Keratinocyte (primary cell): ENCODE results near the gene SMO. TPM values are rescaled to one million over a fixed set of nuclear protein-coding genes. Genes with fewer than 3 reads are reported as not detected.

Experiments
- DNase-seq: peaks from one replicate; pipeline ENCODE4 v3.0.0-alpha.2; 2011; ENCODE audit warnings: low read depth, missing footprints, low spot score
- FAIRE-seq: peaks from 2 replicates; lab custom pipeline; 2011; peaks lifted over from hg19 to GRCh38; lab: Jason Lieb, UNC
- H2AFZ ChIP-seq: 2 replicates; pipeline ENCODE4 v1.6.0; 2012; ENCODE audit warnings: low read length, control low read depth, inconsistent platforms; ENCODE audit not compliant: control insufficient read depth
- H3K27ac ChIP-seq: 2 replicates; pipeline ENCODE4 v1.5.1; 2011; ENCODE audit warnings: low read length; ENCODE audit not compliant: control insufficient read depth, insufficient read depth
- H3K27me3 ChIP-seq: 3 replicates; pipeline ENCODE4 v1.6.0; 2011; ENCODE audit warnings: low read length; ENCODE audit not compliant: control insufficient read depth, insufficient read depth; ENCODE audit errors: extremely low read depth
- H3K36me3 ChIP-seq, 2 experiments: 2 replicates in 1 of 2; 3 replicates in 1 of 2; pipeline ENCODE4 v1.5.1; 2011; ENCODE audit warnings: low read length in 2 of 2, mild to moderate bottlenecking in 1 of 2; ENCODE audit not compliant: control insufficient read depth in 2 of 2, insufficient read depth in 2 of 2; ENCODE audit errors: extremely low read depth in 1 of 2
- H3K4me1 ChIP-seq: 3 replicates; pipeline ENCODE4 v1.5.1; 2011; ENCODE audit warnings: low read length; ENCODE audit not compliant: control insufficient read depth, insufficient read depth; ENCODE audit errors: extremely low read depth
- H3K4me2 ChIP-seq: 3 replicates; pipeline ENCODE4 v1.6.0; 2011; ENCODE audit warnings: low read depth, low read length; ENCODE audit not compliant: control insufficient read depth, insufficient read depth; ENCODE audit errors: extremely low read depth
- H3K4me3 ChIP-seq, 3 experiments: fragments of 200-600 bp in 1 of 3; sonication (generic) in 1 of 3; 2 replicates in 2 of 3; 3 replicates in 1 of 3; pipeline ENCODE4 v1.5.1; 2011 to 2016; ENCODE audit warnings: low read length in 3 of 3, mild to moderate bottlenecking in 3 of 3, control low read depth in 2 of 3, inconsistent platforms in 1 of 3, low read depth in 1 of 3, mixed read lengths in 1 of 3, mixed run types in 1 of 3, moderate library complexity in 1 of 3; ENCODE audit not compliant: control insufficient read depth in 2 of 3, insufficient read depth in 2 of 3; ENCODE audit errors: extremely low read depth in 1 of 3
- H3K79me2 ChIP-seq: 2 replicates; pipeline ENCODE4 v1.6.0; 2012; ENCODE audit warnings: low read length; ENCODE audit not compliant: control insufficient read depth, insufficient read depth
- H3K9ac ChIP-seq: 3 replicates; pipeline ENCODE4 v1.6.0; 2011; ENCODE audit warnings: low read length; ENCODE audit not compliant: control insufficient read depth, insufficient read depth; ENCODE audit errors: extremely low read depth
- H3K9me1 ChIP-seq: 3 replicates; pipeline ENCODE4 v1.6.0; 2011; ENCODE audit warnings: low read length; ENCODE audit not compliant: control insufficient read depth, insufficient read depth; ENCODE audit errors: extremely low read depth
- H3K9me3 ChIP-seq: 2 replicates; pipeline ENCODE4 v1.5.1; 2012; ENCODE audit warnings: low read depth, low read length; ENCODE audit not compliant: control insufficient read depth
- H4K20me1 ChIP-seq: 3 replicates; pipeline ENCODE4 v1.6.0; 2011; ENCODE audit warnings: low read length; ENCODE audit not compliant: control insufficient read depth, insufficient read depth; ENCODE audit errors: extremely low read depth
- EZH2 ChIP-seq: IDR thresholded peaks from one replicate; pipeline ENCODE4 v1.6.1; 2012; ENCODE audit warnings: inconsistent platforms, mild to moderate bottlenecking, low read length, moderate library complexity
- dilution Hi-C: fragments of 300-500 bp; cut with MboI; formaldehyde crosslinking; loops from one replicate; pipeline ENCODE4 v1.7.0; 2020; ENCODE audit warnings: low sequenced_read_pairs; ENCODE audit not compliant: extremely low pct_ligation_motif_present
- polyA plus RNA-seq, 5 experiments: library from polyadenylated mRNA; depleted of rRNA in 3 of 5; stranded (reverse) in 3 of 5; stranded (forward) in 1 of 5; unstranded in 1 of 5; fragments of >200 nt; gene quantifications; 1 replicate in 1 of 5; 2 replicates in 3 of 5; 3 replicates in 1 of 5; pipeline versions ENCODE4 v1.2.1 to v1.2.3, GENCODE V29; 2011 to 2012; ENCODE audit warnings: missing spikeins in 2 of 5, low read depth in 1 of 5, low replicate concordance in 1 of 5
- TF ChIP-seq, protein P1 (sequence below), 3 experiments: IDR thresholded peaks in 1 of 3; conservative IDR thresholded peaks in 1 of 3; optimal IDR thresholded peaks in 1 of 3; 2 replicates in 2 of 3; 3 replicates in 1 of 3; pipeline versions ENCODE3 to v1.5.1; 2011; ENCODE audit warnings: low read length in 3 of 3, mild to moderate bottlenecking in 3 of 3, moderate library complexity in 2 of 3, control low read depth in 1 of 3, inconsistent platforms in 1 of 3; ENCODE audit not compliant: insufficient read depth in 2 of 3; ENCODE audit errors: extremely low read depth in 1 of 3

SMO gene
- polyA plus RNA-seq, 1 donor (not counting 4 experiments of a cell fraction or from before 2014, with no cell fraction given) = 3.9 TPM

DNA sequence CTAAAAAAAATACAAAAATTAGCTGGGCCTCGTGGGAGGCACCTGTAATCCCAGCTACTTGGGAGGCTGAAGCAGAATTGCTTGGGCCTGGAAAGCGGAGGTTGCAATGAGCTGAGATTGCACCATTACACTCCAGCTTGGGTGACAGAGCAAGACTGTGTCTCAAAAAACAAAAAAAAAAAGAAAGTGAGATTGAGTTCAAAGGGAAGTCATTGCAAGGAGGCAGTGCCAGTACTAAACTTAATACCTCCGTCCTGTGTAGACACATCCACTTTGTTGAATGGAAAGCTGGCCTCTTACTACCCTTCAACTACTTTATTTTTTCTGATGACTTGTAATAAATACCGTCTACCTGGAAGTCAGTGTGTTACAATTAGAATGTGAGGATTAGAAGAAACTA lies 67.4 kb downstream of the SMO start:
- Histone ChIP-seq H2AFZ (no peak overlapping the region), H3K4me2 (no peak overlapping the region), H3K27ac (no peak overlapping the region), H3K27me3 (no peaks in the 10 kb centered on the region), H3K9me3 (no peaks in the 10 kb centered on the region), H3K36me3 (no peaks in the 10 kb centered on the region), H3K9me1 (no peaks in the 10 kb centered on the region), H3K4me3 (no peak overlapping the region), H3K4me1 (peaks cover 9% of the 10 kb centered on the region), H4K20me1 (no peaks in the 10 kb centered on the region), H3K9ac (no peak overlapping the region), H3K79me2 (peaks cover 15% of the 10 kb centered on the region)
- FAIRE-seq (no peak), DNase-seq (no peak)
- TF ChIP-seq, protein P1, sequence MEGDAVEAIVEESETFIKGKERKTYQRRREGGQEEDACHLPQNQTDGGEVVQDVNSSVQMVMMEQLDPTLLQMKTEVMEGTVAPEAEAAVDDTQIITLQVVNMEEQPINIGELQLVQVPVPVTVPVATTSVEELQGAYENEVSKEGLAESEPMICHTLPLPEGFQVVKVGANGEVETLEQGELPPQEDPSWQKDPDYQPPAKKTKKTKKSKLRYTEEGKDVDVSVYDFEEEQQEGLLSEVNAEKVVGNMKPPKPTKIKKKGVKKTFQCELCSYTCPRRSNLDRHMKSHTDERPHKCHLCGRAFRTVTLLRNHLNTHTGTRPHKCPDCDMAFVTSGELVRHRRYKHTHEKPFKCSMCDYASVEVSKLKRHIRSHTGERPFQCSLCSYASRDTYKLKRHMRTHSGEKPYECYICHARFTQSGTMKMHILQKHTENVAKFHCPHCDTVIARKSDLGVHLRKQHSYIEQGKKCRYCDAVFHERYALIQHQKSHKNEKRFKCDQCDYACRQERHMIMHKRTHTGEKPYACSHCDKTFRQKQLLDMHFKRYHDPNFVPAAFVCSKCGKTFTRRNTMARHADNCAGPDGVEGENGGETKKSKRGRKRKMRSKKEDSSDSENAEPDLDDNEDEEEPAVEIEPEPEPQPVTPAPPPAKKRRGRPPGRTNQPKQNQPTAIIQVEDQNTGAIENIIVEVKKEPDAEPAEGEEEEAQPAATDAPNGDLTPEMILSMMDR (optimal IDR thresholded peaks at IDR 0.05 in 1 of 3, IDR thresholded peaks at IDR 0.05 in 1 of 3, conservative IDR thresholded peaks at IDR 0.05 in 1 of 3; ENCODE audit: extremely low read depth in 1 of 3, insufficient read depth in 2 of 3, low read length in 3 of 3) = no peak
- no peak for TF ChIP-seq EZH2
- dilution Hi-C loops = no loop called here

DNA sequence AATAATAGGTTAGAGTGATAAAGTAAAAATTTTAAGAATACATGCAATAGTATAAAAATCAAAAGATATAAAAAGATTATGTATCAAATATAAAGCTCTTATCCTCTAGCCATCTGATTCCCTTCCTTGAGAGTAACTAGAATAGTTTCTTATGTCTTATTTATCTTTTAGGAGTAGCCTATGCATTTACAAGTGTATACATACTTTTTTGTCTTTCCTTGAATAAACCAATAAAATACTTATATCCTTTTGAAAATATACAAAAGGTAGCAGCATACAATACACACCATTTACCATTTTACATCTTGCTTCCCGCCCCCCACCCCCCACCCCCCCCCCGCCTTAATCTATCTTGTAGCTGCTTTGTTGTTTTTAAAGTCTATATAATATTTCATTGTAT lies 67.8 kb downstream of the SMO start:
- H3K9ac ChIP-seq = no peak overlapping the region
- peaks cover 9% of the 10 kb centered on the region for H3K4me1 ChIP-seq
- no peaks in the 10 kb centered on the region for H3K27me3 ChIP-seq
- no peak overlapping the region for H3K4me2 ChIP-seq
- no peaks in the 10 kb centered on the region for H3K9me1 ChIP-seq
- H3K36me3 ChIP-seq = no peaks in the 10 kb centered on the region
- no peak overlapping the region for H3K27ac ChIP-seq
- H2AFZ ChIP-seq = no peak overlapping the region
- DNase-seq (no peak), FAIRE-seq (no peak)
- dilution Hi-C loops = no loop called here
- H3K4me3 ChIP-seq = no peak overlapping the region
- H3K9me3 ChIP-seq = no peaks in the 10 kb centered on the region
- H4K20me1 ChIP-seq = no peaks in the 10 kb centered on the region
- no peak for TF ChIP-seq EZH2
- TF ChIP-seq, protein P1 (optimal IDR thresholded peaks at IDR 0.05 in 1 of 3, IDR thresholded peaks at IDR 0.05 in 1 of 3, conservative IDR thresholded peaks at IDR 0.05 in 1 of 3; ENCODE audit: extremely low read depth in 1 of 3, insufficient read depth in 2 of 3, low read length in 3 of 3) = no peak
- peaks cover 15% of the 10 kb centered on the region for H3K79me2 ChIP-seq
